Endothelial cell of umbilical vein (primary cell): ENCODE measurements around the gene TBC1D4.

Source experiments
- CTCF ChIP-seq, 2 donors: IDR thresholded peaks; 1 replicate in 1 of 2; 2 replicates in 1 of 2; pipeline ENCODE4 v1.5.1; 2011; ENCODE audit warnings: low read length in 2 of 2, mild to moderate bottlenecking in 2 of 2, moderate library complexity in 2 of 2, control low read depth in 1 of 2, inconsistent platforms in 1 of 2, low read depth in 1 of 2; ENCODE audit not compliant: insufficient read depth in 1 of 2; ENCODE audit errors: extremely low read depth in 1 of 2
- EZH2 ChIP-seq: IDR thresholded peaks from 2 replicates; pipeline ENCODE4 v1.6.1; 2012; ENCODE audit warnings: borderline replicate concordance, low read depth, mild to moderate bottlenecking, moderate library complexity, low read length, inconsistent platforms; ENCODE audit not compliant: severe bottlenecking
- GATA2 ChIP-seq: IDR thresholded peaks from 2 replicates; pipeline ENCODE4 v1.7.0; 2011; ENCODE audit warnings: low read depth, mild to moderate bottlenecking, moderate library complexity, mixed read lengths, low read length; ENCODE audit not compliant: insufficient read length, insufficient read depth
- JUN ChIP-seq: IDR thresholded peaks from 2 replicates; pipeline ENCODE4 v1.6.1; 2011; ENCODE audit warnings: borderline replicate concordance, low read depth; ENCODE audit not compliant: insufficient read length, insufficient read depth
- MAX ChIP-seq: IDR thresholded peaks from 2 replicates; pipeline ENCODE4 v1.6.1; 2011; ENCODE audit not compliant: insufficient read depth, insufficient read length
- MYC ChIP-seq: IDR thresholded peaks from one replicate; pipeline ENCODE4 v1.6.1; 2011; ENCODE audit warnings: mild to moderate bottlenecking, low read depth, low read length
- POLR2A ChIP-seq: IDR thresholded peaks from 2 replicates; pipeline ENCODE4 v1.6.1; 2012; ENCODE audit warnings: low read depth, mild to moderate bottlenecking, control low read depth, low read length
- POLR2AphosphoS5 ChIP-seq: IDR thresholded peaks from 2 replicates; pipeline ENCODE4 v1.6.1; 2012; ENCODE audit warnings: low read depth, mild to moderate bottlenecking, control low read depth, low read length, moderate library complexity; ENCODE audit not compliant: insufficient read depth

GRCh38 chr13:75443356-75443958 lies 38.5 kb downstream of the TBC1D4 start:
- TF ChIP-seq CTCF (IDR thresholded peaks at IDR 0.05; ENCODE audit: extremely low read depth in 1 of 2, insufficient read depth in 1 of 2, low read depth in 1 of 2, low read length in 2 of 2) = no peak
- TF ChIP-seq POLR2AphosphoS5 = no peak
- TF ChIP-seq POLR2A = no peak
- no peak for TF ChIP-seq EZH2
- no peak for TF ChIP-seq JUN
- TF ChIP-seq MYC = no peak
- no peak for TF ChIP-seq GATA2
- TF ChIP-seq MAX = no peak
